Liver (tissue), 3 donors: Measurements from ENCODE around the gene ABTB2.
"Not testable (repeated sequence)": the region's sequence is repeated elsewhere in the genome, so short reads cannot be mapped to it uniquely, and the experiment has no call there.

ENCODE experiments used
- ATF3 ChIP-seq: IDR thresholded peaks from 2 replicates; pipeline ENCODE4 v1.6.1; 2016; ENCODE audit warnings: antibody characterized with exemption
- CTCF ChIP-seq: fragments of 150-350 bp; IDR thresholded peaks from 2 replicates; pipeline ENCODE4 v1.5.1; 2017; ENCODE audit warnings: improper control_type of control experiment, low read depth, low read length; ENCODE audit not compliant: missing input control
- RXRA ChIP-seq, 2 donors: IDR thresholded peaks; 2 replicates each; pipeline ENCODE4 v1.6.1; 2017 to 2018; ENCODE audit warnings: antibody characterized with exemption in 2 of 2, mild to moderate bottlenecking in 1 of 2
- TAF1 ChIP-seq: conservative IDR thresholded peaks from 2 replicates; pipeline ENCODE4 v1.6.1; 2016; ENCODE audit warnings: antibody characterized with exemption, mild to moderate bottlenecking
- donor health status: healthy.
- donor health status: healthy.

- TF ChIP-seq CTCF; RXRA (IDR thresholded peaks at IDR 0.05); ATF3; TAF1: not testable (repeated sequence)
Observed at GRCh38 chr11:34180814-34181165, 177.0 kb downstream of the ABTB2 start.
